H1 (cell line): ENCODE results near the gene IL31RA. TPM values are rescaled to one million over a fixed set of nuclear protein-coding genes. Genes with fewer than 3 reads are reported as not detected.
"Not testable (repeated sequence)": the region's sequence is repeated elsewhere in the genome, so short reads cannot be mapped to it uniquely, and the experiment has no call there.

Experiments
- CTCF ChIA-PET: fragments of 300-600 bp; sonication (Branson Sonifier 250); formaldehyde crosslinking; loops from one replicate; lab custom pipeline; 2021; ENCODE audit not compliant: partially characterized antibody; lab: Charles Lee
- POLR2A ChIA-PET: fragments of 300-600 bp; sonication (Branson Sonifier 250); formaldehyde crosslinking; loops from one replicate; lab custom pipeline; 2021; ENCODE audit warnings: inconsistent platforms; ENCODE audit not compliant: partially characterized antibody; lab: Charles Lee
- DNase-seq, 2 experiments: peaks; one replicate each; pipeline versions ENCODE4 v3.0.0 to v3.0.0-alpha.2; 2010 to 2022; ENCODE audit warnings: low spot score in 2 of 2, low read depth in 1 of 2, mixed read lengths in 1 of 2
- FAIRE-seq: peaks from 2 replicates; lab custom pipeline; 2011; peaks lifted over from hg19 to GRCh38; lab: Jason Lieb, UNC
- H2AFZ ChIP-seq: 2 replicates; pipeline ENCODE4 v1.8.1; 2012; ENCODE audit warnings: low read length, inconsistent platforms
- H2AK5ac ChIP-seq: 2 replicates; pipeline ENCODE4 v1.6.1; 2013; ENCODE audit warnings: low read depth, low read length
- H2BK120ac ChIP-seq: replicated peaks from 2 replicates; pipeline ENCODE3; 2013; ENCODE audit warnings: low read depth, low read length, inconsistent platforms
- H2BK12ac ChIP-seq: 2 replicates; pipeline ENCODE4 v1.6.1; 2013; ENCODE audit warnings: low read depth, low read length
- H2BK15ac ChIP-seq: 2 replicates; pipeline ENCODE4 v1.6.1; 2013; ENCODE audit warnings: low read length
- H2BK20ac ChIP-seq: 2 replicates; pipeline ENCODE4 v1.6.1; 2013; ENCODE audit warnings: low read length
- H2BK5ac ChIP-seq: 2 replicates; pipeline ENCODE4 v1.6.1; 2013; ENCODE audit warnings: low read depth, low read length
- H3K14ac ChIP-seq: 2 replicates; pipeline ENCODE4 v1.6.1; 2013; ENCODE audit warnings: inconsistent platforms; ENCODE audit not compliant: insufficient read length
- H3K18ac ChIP-seq: 2 replicates; pipeline ENCODE4 v1.6.1; 2013; ENCODE audit warnings: low read length; ENCODE audit errors: extremely low read depth
- H3K23ac ChIP-seq: 2 replicates; pipeline ENCODE4 v1.6.1; 2013; ENCODE audit warnings: inconsistent platforms; ENCODE audit not compliant: insufficient read length
- H3K23me2 ChIP-seq: 2 replicates; pipeline ENCODE4 v1.6.1; 2013; ENCODE audit warnings: low read depth, low read length
- H3K27ac ChIP-seq: 2 replicates; pipeline ENCODE4 v1.6.1; 2011; ENCODE audit warnings: low read depth, low read length, inconsistent platforms
- H3K27me3 ChIP-seq, 4 experiments: replicated peaks in 1 of 4; 1 replicate in 1 of 4; 2 replicates in 3 of 4; pipeline versions ENCODE4 v1.6.1 to v1.8.1; 2011 to 2013; ENCODE audit warnings: low read length in 3 of 4, mild to moderate bottlenecking in 3 of 4, inconsistent platforms in 2 of 4, mixed read lengths in 2 of 4, moderate library complexity in 1 of 4; ENCODE audit not compliant: control insufficient read depth in 3 of 4, insufficient read depth in 3 of 4; ENCODE audit errors: extremely low read depth in 1 of 4
- H3K36me3 ChIP-seq, 4 experiments: 2 replicates each; pipeline versions ENCODE4 v1.6.1 to v1.8.1; 2011 to 2013; ENCODE audit warnings: mild to moderate bottlenecking in 4 of 4, low read length in 3 of 4, moderate library complexity in 2 of 4, control low read depth in 1 of 4, inconsistent platforms in 1 of 4; ENCODE audit not compliant: insufficient read depth in 4 of 4, control insufficient read depth in 2 of 4
- H3K4ac ChIP-seq: replicated peaks from 2 replicates; pipeline ENCODE3; 2013; ENCODE audit warnings: low read length, low read depth, mixed read lengths, inconsistent platforms; ENCODE audit not compliant: insufficient read length
- H3K4me1 ChIP-seq, 4 experiments: replicated peaks in 1 of 4; 1 replicate in 1 of 4; 2 replicates in 3 of 4; pipeline versions ENCODE4 v1.6.1 to v1.8.1; 2011 to 2013; ENCODE audit warnings: low read length in 3 of 4, inconsistent platforms in 2 of 4, mixed read lengths in 1 of 4; ENCODE audit not compliant: insufficient read depth in 4 of 4, control insufficient read depth in 3 of 4
- H3K4me2 ChIP-seq, 2 experiments: 2 replicates each; pipeline versions ENCODE4 v1.6.1 to v1.8.1; 2011 to 2013; ENCODE audit warnings: low read depth in 2 of 2, low read length in 2 of 2, control low read depth in 1 of 2, inconsistent platforms in 1 of 2, mild to moderate bottlenecking in 1 of 2; ENCODE audit not compliant: insufficient read depth in 1 of 2
- H3K4me3 ChIP-seq, 4 experiments: fragments of 200-600, 300-600 bp in 1 of 4; sonication (generic), shearing (Covaris generic), sonication (Bioruptor Twin) in 1 of 4; 2 replicates each; pipeline versions ENCODE4 v1.5.1 to v1.8.1; 2011 to 2016; ENCODE audit warnings: low read length in 4 of 4, low read depth in 3 of 4, control low read depth in 2 of 4, inconsistent platforms in 2 of 4, mild to moderate bottlenecking in 2 of 4, mixed read lengths in 1 of 4, moderate library complexity in 1 of 4; ENCODE audit not compliant: insufficient read depth in 2 of 4; ENCODE audit errors: extremely low read depth in 1 of 4
- H3K56ac ChIP-seq: replicated peaks from 2 replicates; pipeline ENCODE3; 2013; ENCODE audit warnings: low read depth, mild to moderate bottlenecking, mixed read lengths, low read length, inconsistent platforms; ENCODE audit not compliant: insufficient read length
- H3K79me1 ChIP-seq: 2 replicates; pipeline ENCODE4 v1.6.1; 2013; ENCODE audit warnings: low read depth, low read length, control low read depth
- H3K79me2 ChIP-seq, 2 experiments: 2 replicates each; pipeline versions ENCODE4 v1.6.1 to v1.8.1; 2012 to 2013; ENCODE audit warnings: low read length in 2 of 2, mild to moderate bottlenecking in 2 of 2, inconsistent platforms in 1 of 2; ENCODE audit not compliant: insufficient read depth in 2 of 2, control insufficient read depth in 1 of 2
- H3K9ac ChIP-seq, 4 experiments: replicated peaks in 1 of 4; 1 replicate in 1 of 4; 2 replicates in 3 of 4; pipeline versions ENCODE4 v1.6.1 to v1.8.1; 2011 to 2013; ENCODE audit warnings: low read depth in 3 of 4, low read length in 3 of 4, control low read depth in 2 of 4, mild to moderate bottlenecking in 2 of 4, moderate library complexity in 2 of 4, inconsistent platforms in 1 of 4; ENCODE audit errors: extremely low read depth in 1 of 4
- H3K9me3 ChIP-seq, 2 experiments: 2 replicates each; pipeline versions ENCODE4 v1.6.1 to v1.8.1; 2012 to 2013; ENCODE audit warnings: mild to moderate bottlenecking in 2 of 2, moderate library complexity in 2 of 2, control low read depth in 1 of 2, inconsistent platforms in 1 of 2, low read depth in 1 of 2, low read length in 1 of 2, mixed read lengths in 1 of 2; ENCODE audit not compliant: insufficient read depth in 2 of 2
- H4K20me1 ChIP-seq, 2 experiments: replicated peaks in 1 of 2; 2 replicates each; pipeline versions ENCODE3 to v1.8.1; 2011 to 2013; ENCODE audit warnings: inconsistent platforms in 2 of 2, low read length in 2 of 2, mild to moderate bottlenecking in 1 of 2; ENCODE audit not compliant: insufficient read depth in 2 of 2, control insufficient read depth in 1 of 2
- H4K5ac ChIP-seq: 2 replicates; pipeline ENCODE4 v1.6.1; 2013; ENCODE audit warnings: low read length, low read depth, mixed read lengths, inconsistent platforms; ENCODE audit not compliant: insufficient read length
- H4K8ac ChIP-seq: 2 replicates; pipeline ENCODE4 v1.8.0; 2013; ENCODE audit warnings: mild to moderate bottlenecking, moderate library complexity, low read length, inconsistent platforms; ENCODE audit not compliant: insufficient read depth; ENCODE audit errors: extremely low read depth
- H4K91ac ChIP-seq: replicated peaks from 2 replicates; pipeline ENCODE3; 2013; ENCODE audit warnings: low read length, mixed read lengths, inconsistent platforms; ENCODE audit not compliant: insufficient read length
- WGBS, 2 experiments: shearing (Covaris generic) in 1 of 2; methylation state at CpG; one replicate each; pipeline versions ENCODE4 v1.1.6 to v1.1.7; 2013 to 2015; ENCODE audit warnings: low lambda C conversion rate in 2 of 2, mixed read lengths in 2 of 2, inconsistent platforms in 1 of 2, low coverage in 1 of 2, missing lambda C conversion rate in 1 of 2; ENCODE audit not compliant: insufficient replicate concordance in 2 of 2, insufficient coverage in 1 of 2, insufficient read length in 1 of 2; ENCODE audit errors: extremely low coverage in 1 of 2, missing lambda C conversion rate in 1 of 2; 5-methylcytosine and 5-hydroxymethylcytosine counted together
- polyA plus RNA-seq, 7 experiments: library from polyadenylated mRNA; depleted of rRNA in 3 of 7; stranded (reverse) in 5 of 7; unstranded in 2 of 7; fragments of >200 nt in 5 of 7; fragments of 200-250 nt in 2 of 7; gene quantifications; 1 replicate in 5 of 7; 2 replicates in 1 of 7; 4 replicates in 1 of 7; pipeline versions ENCODE4 v1.2.1 to v1.2.3, GENCODE V29; 2011 to 2013; ENCODE audit warnings: missing spikeins in 2 of 7, mixed read lengths in 2 of 7
- total RNA-seq: library from RNA; stranded (reverse); fragmentation: NEBNext Ultra II Directional; extraction: Animal tissue kit (Norgen Biotek cat#: 25700); gene quantifications from 2 replicates; pipeline ENCODE4 v1.2.1, GENCODE V29; 2021

The IL31RA gene
- total and polyA plus RNA-seq, 2 of the 8 experiments (the other 6 are each of a cell fraction or from before 2014, with no cell fraction given), result not detected

GRCh38 chr5:55941154-55941553 lies 90.0 kb downstream of the IL31RA start:
- H2BK20ac ChIP-seq, H3K14ac ChIP-seq, H2BK12ac ChIP-seq, H3K79me1 ChIP-seq, H3K27me3 ChIP-seq, H3K23me2 ChIP-seq, H3K4me3 ChIP-seq, H3K4ac ChIP-seq, H2BK5ac ChIP-seq, CTCF ChIA-PET, H2BK15ac ChIP-seq, H2BK120ac ChIP-seq, FAIRE-seq, H3K4me1 ChIP-seq, H4K8ac ChIP-seq, H3K9ac ChIP-seq, H4K91ac ChIP-seq, H4K20me1 ChIP-seq, H3K18ac ChIP-seq, H3K4me2 ChIP-seq, DNase-seq, H4K5ac ChIP-seq, H3K23ac ChIP-seq, H3K27ac ChIP-seq, POLR2A ChIA-PET, H3K79me2 ChIP-seq, H3K36me3 ChIP-seq, H3K9me3 ChIP-seq, H2AK5ac ChIP-seq, H3K56ac ChIP-seq, H2AFZ ChIP-seq: not testable (repeated sequence)
- 82% methylated on average over 4 of the region's 4 CpGs; no CpG with 5 or more reads in 1 of the 2 experiments for WGBS, 2 experiments
